Caco-2 (cell line): Measurements from ENCODE around the gene MBOAT2. TPM values are rescaled to one million over a fixed set of nuclear protein-coding genes. Genes with fewer than 3 reads are reported as not detected.

Experiments
- BruUV-seq: library from RNA; stranded (reverse); fragments of 400-500 nt; replicated peaks from 2 replicates; lab custom pipeline; 2021; lab: Mats Ljungman, UMichigan
- CTCF ChIA-PET: fragments of 300-600 bp; sonication (Branson Sonifier 250); formaldehyde crosslinking; loops from one replicate; lab custom pipeline; 2022; ENCODE audit warnings: antibody characterized with exemption; lab: Charles Lee
- POLR2A ChIA-PET: fragments of 300-600 bp; sonication (Branson Sonifier 250); formaldehyde crosslinking; loops from one replicate; lab custom pipeline; 2022; ENCODE audit warnings: antibody characterized with exemption; lab: Charles Lee
- DNase-seq, 2 experiments: peaks; one replicate each; pipeline versions ENCODE4 v3.0.0 to v3.0.0-alpha.2; 2020 to 2022
- H3K27me3 ChIP-seq: replicated peaks from 2 replicates; pipeline ENCODE4 v1.6.0; 2011; ENCODE audit warnings: low read length; ENCODE audit not compliant: control insufficient read depth, insufficient read depth
- H3K36me3 ChIP-seq: 2 replicates; pipeline ENCODE4 v1.5.1; 2011; ENCODE audit warnings: low read length; ENCODE audit not compliant: control insufficient read depth, insufficient read depth
- H3K4me1 ChIP-seq: fragments of 250-450 bp; sonication (Bioruptor Pico); 2 replicates; pipeline ENCODE4 v1.5.1; 2020; ENCODE audit warnings: mild to moderate bottlenecking
- H3K4me3 ChIP-seq: 2 replicates; pipeline ENCODE4 v1.5.1; 2011; ENCODE audit warnings: low read depth, mild to moderate bottlenecking, control low read depth, low read length
- H3K9me3 ChIP-seq: fragments of 250-450 bp; sonication (Bioruptor Pico); 2 replicates; pipeline ENCODE4 v1.5.1; 2020; ENCODE audit warnings: mild to moderate bottlenecking, moderate library complexity
- H3K27ac Mint-ChIP-seq: one replicate; pipeline ENCODE4 v1.8.0; 2022; ENCODE audit warnings: mixed read lengths; ENCODE audit not compliant: unreplicated experiment
- H3K27me3 Mint-ChIP-seq: one replicate; pipeline ENCODE4 v1.8.0; 2022; ENCODE audit warnings: mixed read lengths; ENCODE audit not compliant: insufficient read depth, unreplicated experiment
- H3K36me3 Mint-ChIP-seq: one replicate; pipeline ENCODE4 v1.8.0; 2022; ENCODE audit warnings: mild to moderate bottlenecking, mixed read lengths; ENCODE audit not compliant: insufficient read depth, unreplicated experiment
- H3K4me1 Mint-ChIP-seq: one replicate; pipeline ENCODE4 v1.8.0; 2022; ENCODE audit warnings: low read depth, mixed read lengths; ENCODE audit not compliant: unreplicated experiment
- H3K4me3 Mint-ChIP-seq: one replicate; pipeline ENCODE4 v1.8.0; 2022; ENCODE audit warnings: mild to moderate bottlenecking, moderate library complexity, mixed read lengths; ENCODE audit not compliant: unreplicated experiment
- H3K9me3 Mint-ChIP-seq: one replicate; pipeline ENCODE4 v1.8.0; 2022; ENCODE audit warnings: mixed read lengths; ENCODE audit not compliant: unreplicated experiment
- CTCF ChIP-seq, 2 experiments: fragments of 200-600 bp in 1 of 2; IDR thresholded peaks; 1 replicate in 1 of 2; 2 replicates in 1 of 2; pipeline versions ENCODE4 v1.5.1 to v1.8.0; 2011 to 2022; ENCODE audit warnings: antibody characterized with exemption in 1 of 2, control low read depth in 1 of 2, inconsistent platforms in 1 of 2, low read depth in 1 of 2, low read length in 1 of 2, mild to moderate bottlenecking in 1 of 2, moderate library complexity in 1 of 2; ENCODE audit not compliant: insufficient read depth in 1 of 2, severe bottlenecking in 1 of 2, unreplicated experiment in 1 of 2
- intact Hi-C: fragments of 100-400 bp; cut with micrococcal nuclease; formaldehyde crosslinking; loops from one replicate; pipeline ENCODE4 v1.10.0; 2022; ENCODE audit not compliant: unreplicated experiment
- total RNA-seq: library from RNA; stranded (reverse); gene quantifications from 2 replicates; pipeline ENCODE4 v1.2.3, GENCODE V29; 2022

The MBOAT2 gene
- total RNA-seq, 1 experiment from 2014 or later = 12.6 TPM

GRCh38 chr2:8817221-8817620 is 186.3 kb downstream of the MBOAT2 start:
- intact Hi-C loops = no loop called here
- no peaks in the 10 kb centered on the region for H3K9me3 Mint-ChIP-seq
- H3K27me3 Mint-ChIP-seq = no peaks in the 10 kb centered on the region
- no peaks in the 10 kb centered on the region for H3K9me3 ChIP-seq
- no peaks in the 10 kb centered on the region for H3K36me3 ChIP-seq
- H3K4me3 ChIP-seq = no peak overlapping the region
- no peak for TF ChIP-seq CTCF (IDR thresholded peaks at IDR 0.05; ENCODE audit: insufficient read depth in 1 of 2, low read depth in 1 of 2, low read length in 1 of 2, severe bottlenecking in 1 of 2, unreplicated experiment in 1 of 2)
- peaks cover 16% of the 10 kb centered on the region for H3K4me1 Mint-ChIP-seq
- ChIA-PET POLR2A (no interaction called here), CTCF (no interaction called here)
- peaks cover 11% of the 10 kb centered on the region for H3K36me3 Mint-ChIP-seq
- no peak for DNase-seq
- no peak overlapping the region for H3K4me3 Mint-ChIP-seq
- H3K27me3 ChIP-seq = no peaks in the 10 kb centered on the region
- peaks cover 9% of the 10 kb centered on the region for H3K4me1 ChIP-seq
- no peak overlapping the region for H3K27ac Mint-ChIP-seq
- no TSS peak for BruUV-seq

- Mint-ChIP-seq H3K36me3 (peaks cover 13% of the 10 kb centered on the region), H3K27me3 (no peaks in the 10 kb centered on the region), H3K9me3 (no peaks in the 10 kb centered on the region), H3K27ac (no peak overlapping the region), H3K4me1 (peaks cover 6% of the 10 kb centered on the region), H3K4me3 (no peak overlapping the region)
- no peak for TF ChIP-seq CTCF (IDR thresholded peaks at IDR 0.05; ENCODE audit: insufficient read depth in 1 of 2, low read depth in 1 of 2, low read length in 1 of 2, severe bottlenecking in 1 of 2, unreplicated experiment in 1 of 2)
- DNase-seq = no peak
- Histone ChIP-seq H3K4me3 (no peak overlapping the region), H3K4me1 (no peaks in the 10 kb centered on the region), H3K9me3 (no peaks in the 10 kb centered on the region), H3K36me3 (no peaks in the 10 kb centered on the region; the same call in 1 of the 2 replicates), H3K27me3 (no peaks in the 10 kb centered on the region)
- ChIA-PET CTCF (no interaction called here), POLR2A (no interaction called here)
- no TSS peak for BruUV-seq
- intact Hi-C loops = no loop called here
Measured at GRCh38 chr2:8806885-8807704, 196.4 kb downstream of the MBOAT2 start.

DNA sequence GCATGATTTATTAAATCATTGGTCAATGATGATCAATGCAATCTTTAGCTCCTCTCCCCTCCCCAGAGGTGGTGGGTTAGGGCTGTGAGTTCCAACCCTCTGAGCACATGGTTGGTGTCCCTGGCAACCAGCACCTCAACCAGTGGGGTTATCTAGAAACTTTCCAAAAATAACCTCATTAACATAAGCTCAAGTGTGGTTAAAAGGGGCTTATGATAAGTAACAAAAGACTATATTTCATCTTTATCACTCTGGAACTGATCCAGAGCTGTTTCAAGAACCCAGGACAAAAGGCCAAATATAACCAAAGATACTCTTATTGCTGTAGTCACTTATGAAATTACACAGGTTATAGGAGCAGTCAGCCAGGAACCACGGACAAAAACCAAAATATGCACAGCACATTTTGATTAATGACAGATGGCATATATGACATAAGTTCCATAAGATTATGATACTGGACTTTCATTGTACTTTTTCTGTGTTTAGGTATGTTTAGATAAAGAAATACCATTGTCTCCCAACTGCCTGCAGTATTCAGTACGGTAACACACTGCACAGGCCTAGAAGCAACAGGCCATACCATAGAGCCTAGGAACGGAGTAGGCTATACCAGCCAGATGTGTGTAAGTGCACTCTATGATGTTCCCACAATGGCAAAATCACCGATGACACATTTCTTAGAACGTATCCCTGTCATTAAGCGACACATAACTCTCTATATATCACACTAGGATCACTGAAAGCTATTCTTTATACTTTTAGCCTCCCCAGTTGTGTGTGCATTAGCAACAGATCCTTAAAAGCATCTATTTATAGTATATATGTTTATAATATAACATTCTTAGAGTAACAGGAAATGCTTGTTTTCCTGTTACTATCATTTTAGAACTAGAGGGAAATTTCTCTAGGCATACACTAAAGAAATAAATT is 197.9 kb downstream of the MBOAT2 start:
- H3K36me3 ChIP-seq = no peaks in the 10 kb centered on the region; the same call in 1 of the 2 replicates
- no peak overlapping the region for H3K4me3 Mint-ChIP-seq

More for the DNA sequence above, 197.9 kb downstream of the MBOAT2 start:
- intact Hi-C loops = no loop called here
- no peaks in the 10 kb centered on the region for H3K27me3 ChIP-seq
- no peak overlapping the region for H3K4me3 ChIP-seq
- H3K4me1 Mint-ChIP-seq = peaks cover 6% of the 10 kb centered on the region
- ChIA-PET POLR2A (no interaction called here), CTCF (no interaction called here)
- no peaks in the 10 kb centered on the region for H3K9me3 Mint-ChIP-seq
- peaks cover 6% of the 10 kb centered on the region for H3K36me3 Mint-ChIP-seq
- no peak for DNase-seq
- H3K27ac Mint-ChIP-seq = no peak overlapping the region
- BruUV-seq = no TSS peak
- no peaks in the 10 kb centered on the region for H3K4me1 ChIP-seq
- no peaks in the 10 kb centered on the region for H3K27me3 Mint-ChIP-seq
- H3K9me3 ChIP-seq = no peaks in the 10 kb centered on the region
- TF ChIP-seq CTCF (IDR thresholded peaks at IDR 0.05; ENCODE audit: insufficient read depth in 1 of 2, low read depth in 1 of 2, low read length in 1 of 2, severe bottlenecking in 1 of 2, unreplicated experiment in 1 of 2) = no peak
